ENCODE measurements around the gene NBPF26. TPM values are rescaled to one million over a fixed set of nuclear protein-coding genes. Genes with fewer than 3 reads are reported as not detected.
"Not testable (repeated sequence)": the region's sequence is repeated elsewhere in the genome, so short reads cannot be mapped to it uniquely, and the experiment has no call there.

The NBPF26 gene
- total RNA-seq (ENCODE audit: insufficient read depth, low replicate concordance) = 34.2 TPM

DNA sequence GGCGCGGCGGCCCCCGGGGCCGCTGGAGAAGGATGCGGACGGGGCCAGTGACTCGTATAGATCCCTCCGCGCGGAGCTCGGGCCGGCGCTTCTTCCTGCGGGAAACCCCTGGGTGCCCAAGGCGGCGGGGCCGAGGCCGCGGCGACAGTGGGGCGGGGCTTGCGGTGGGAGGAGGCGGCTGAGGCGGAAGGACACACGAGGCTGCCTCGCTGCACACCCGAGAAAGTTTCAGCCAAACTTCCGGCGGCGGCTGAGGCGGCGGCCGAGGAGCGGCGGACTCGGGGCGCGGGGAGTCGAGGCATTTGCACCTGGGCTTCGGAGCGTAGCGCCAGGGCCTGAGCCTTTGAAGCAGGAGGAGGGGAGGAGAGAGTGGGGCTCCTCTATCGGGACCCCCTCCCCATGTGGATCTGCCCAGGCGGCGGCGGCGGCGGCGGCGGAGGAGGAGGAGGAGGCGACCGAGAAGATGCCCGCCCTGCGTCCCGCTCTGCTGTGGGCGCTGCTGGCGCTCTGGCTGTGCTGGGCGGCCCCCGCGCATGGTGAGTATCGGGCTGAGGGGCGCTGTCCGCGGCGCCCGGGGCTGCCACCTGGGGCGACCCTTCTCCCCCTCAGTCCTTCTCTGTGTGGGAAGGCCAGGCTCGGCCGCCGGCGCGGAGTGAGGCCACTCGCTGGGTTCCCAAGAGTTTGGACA lies at the start of gene NBPF26:
Gene NBPF26, plus strand, starts transcription at position 231 of the 688 bp plus-strand sequence.
- peak; percentile 50 for DNase-seq (ENCODE audit: low spot score)

DNA sequence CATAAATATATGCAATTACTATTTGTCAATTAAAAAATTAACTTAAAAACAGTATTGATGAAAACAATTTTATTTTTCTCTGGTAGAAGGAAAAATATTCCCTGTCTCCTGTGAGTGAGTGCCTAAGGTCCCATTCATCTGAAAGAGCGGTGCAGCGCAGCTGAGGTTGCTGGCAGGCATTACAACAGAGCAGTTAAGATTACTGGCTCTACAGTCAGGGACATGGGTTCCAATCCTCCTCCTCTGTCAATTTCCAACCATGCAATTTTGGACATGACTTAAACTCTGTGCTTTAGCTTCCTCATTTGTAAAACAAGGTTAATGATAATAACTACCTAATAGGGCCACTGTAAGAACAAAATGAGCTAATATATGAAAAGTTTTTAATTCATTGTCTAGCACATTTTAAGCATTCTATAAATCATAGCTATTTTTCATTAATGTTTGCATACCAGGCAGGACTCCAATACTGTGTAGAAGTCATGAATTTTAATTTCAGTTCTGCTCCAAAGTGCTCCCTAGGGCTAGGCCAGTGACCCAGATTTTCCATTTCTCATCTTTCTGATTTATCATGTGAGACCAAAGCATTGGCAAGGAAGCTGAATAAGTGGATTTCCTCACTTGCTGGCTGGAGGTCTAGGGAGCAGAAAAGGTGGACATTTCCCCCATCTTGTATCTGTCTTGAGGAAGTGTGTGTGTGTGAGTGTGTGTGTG lies 43.5 kb upstream of the NBPF26 start:
- DNase-seq (ENCODE audit: low spot score) = not testable (repeated sequence)

DNA sequence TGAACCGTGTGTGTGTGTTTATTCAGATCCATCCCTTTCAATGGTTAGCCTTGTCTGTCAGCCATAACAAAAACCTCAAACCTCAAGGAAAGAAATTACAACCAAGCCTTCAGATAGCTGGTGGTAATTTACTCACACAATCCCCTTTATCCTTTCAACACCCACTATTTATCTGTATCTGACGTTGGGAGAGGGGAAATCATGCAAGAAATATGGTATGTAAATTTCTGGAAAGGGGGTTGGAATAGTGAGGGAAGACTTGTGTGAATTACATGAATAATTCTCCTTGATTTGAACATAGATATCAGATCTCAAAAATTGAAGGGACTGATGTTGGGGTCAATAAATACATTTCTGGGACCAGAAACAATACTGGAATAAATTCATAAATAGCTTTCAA lies 42.8 kb upstream of the NBPF26 start:
- not testable (repeated sequence) for DNase-seq (ENCODE audit: low spot score)

DNA sequence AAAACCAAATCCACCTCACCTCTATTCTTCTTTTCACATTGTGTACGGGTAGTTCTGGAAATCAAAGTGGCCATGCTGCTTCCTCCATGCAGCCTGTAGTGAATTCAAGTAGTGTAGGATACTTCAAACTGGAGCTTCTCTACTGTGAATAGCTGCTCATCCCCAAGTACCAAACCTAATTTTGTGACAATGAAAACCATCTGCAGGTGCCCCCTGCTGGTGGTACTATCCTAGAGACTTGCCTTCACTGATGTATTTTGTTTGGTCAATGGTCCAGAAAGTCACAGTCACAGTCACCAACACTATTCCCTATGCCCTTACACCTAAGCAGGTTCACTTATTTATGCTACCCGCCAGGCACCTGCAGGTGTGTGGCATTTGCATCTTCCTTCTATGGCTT lies 39.3 kb upstream of the NBPF26 start:
- not testable (repeated sequence) for DNase-seq (ENCODE audit: low spot score)

DNA sequence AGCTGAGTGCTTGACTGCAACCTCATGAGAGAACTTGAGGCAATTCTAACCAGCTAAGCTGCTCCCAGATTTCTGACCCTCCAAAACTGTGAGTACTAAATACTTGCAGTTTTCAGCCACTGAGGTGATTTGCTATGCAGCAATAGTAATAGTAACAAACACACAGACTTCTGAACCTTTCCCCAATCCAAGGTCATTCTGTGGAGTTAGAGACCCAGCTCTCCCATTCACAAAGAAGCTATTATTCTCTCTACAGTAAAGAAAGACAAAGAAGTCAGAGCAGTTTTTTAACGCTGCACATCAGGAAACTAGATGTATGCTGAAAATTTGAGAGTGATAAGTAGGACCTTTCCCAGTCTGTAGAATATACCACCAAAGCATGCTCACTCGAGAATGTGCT lies 38.1 kb upstream of the NBPF26 start:
- not testable (repeated sequence) for DNase-seq (ENCODE audit: low spot score)

DNA sequence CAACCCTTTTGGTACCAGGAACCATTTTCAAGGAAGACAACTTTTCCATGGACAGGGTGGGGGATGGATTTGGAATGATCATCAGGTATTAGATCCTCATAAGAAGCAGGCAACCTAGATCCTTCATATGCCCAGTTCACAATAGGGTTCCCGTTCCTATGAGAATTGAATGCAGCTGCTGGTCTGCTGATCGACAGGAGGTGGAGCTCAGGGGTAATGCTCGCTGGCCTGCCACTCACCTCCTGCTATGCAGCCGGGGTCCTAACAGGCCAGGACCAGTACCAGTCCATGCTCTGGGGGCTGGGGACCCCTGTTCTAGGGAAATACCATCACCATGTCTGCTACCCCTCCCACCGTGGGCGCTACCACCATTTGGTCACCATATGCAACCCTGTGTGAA lies 36.5 kb upstream of the NBPF26 start:
- DNase-seq (ENCODE audit: low spot score) = not testable (repeated sequence)

DNA sequence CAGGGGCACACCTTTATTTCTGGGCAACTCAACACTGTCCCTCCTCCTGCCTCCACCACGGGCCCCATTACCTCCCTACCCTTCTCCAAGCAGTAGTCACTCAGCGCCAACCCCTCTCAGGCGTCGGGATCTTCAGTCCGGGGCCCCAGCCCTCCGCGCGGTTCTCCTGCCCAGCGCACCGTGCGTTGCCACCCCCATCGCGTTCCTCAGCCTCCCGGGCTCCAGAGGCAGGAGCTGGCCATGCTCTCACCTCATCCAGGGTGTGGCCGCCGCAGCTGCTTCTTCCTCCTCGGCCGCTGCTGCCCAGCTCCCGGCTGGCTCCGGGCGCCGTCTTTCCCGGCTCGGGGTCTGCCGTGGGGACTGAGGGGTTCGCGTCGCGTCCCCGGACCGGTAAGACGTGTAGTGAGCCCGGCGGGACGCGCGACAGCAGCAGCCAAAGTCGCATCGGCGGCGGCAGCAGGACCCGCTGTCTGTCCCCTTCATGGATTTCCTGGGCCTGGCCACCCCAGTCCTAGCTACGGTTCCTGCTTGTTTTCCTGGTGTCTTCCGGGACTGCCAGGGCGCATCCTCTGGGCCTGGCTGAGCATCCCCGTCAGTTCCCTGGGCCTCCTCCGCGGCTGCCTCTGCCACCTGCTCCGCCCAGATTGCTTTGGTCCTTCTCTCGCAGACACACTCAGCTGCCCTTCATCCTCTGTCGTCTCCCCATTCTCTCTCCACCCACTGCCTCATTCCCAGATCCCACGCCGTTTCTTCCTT lies 22.8 kb upstream of the NBPF26 start:
- DNase-seq (ENCODE audit: low spot score) = not testable (repeated sequence)

DNA sequence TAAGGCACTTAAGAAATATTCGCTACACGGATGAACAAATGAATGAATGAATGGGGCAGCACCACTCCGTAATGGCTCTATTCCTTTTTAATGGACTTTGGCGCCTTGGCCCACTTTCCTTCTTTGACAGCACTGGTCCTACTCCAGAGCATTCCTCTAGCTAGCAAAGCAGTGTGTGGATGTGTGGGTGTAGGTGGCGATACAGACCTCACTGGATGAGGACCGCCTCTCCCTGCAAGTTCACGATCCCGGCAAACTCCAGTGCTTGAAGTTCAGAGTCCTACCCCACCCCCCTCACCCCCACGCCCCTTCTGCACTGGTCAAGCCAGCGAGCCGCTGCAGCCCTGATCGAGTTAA lies 409 bp upstream of the NBPF26 start:
- not testable (repeated sequence) for DNase-seq (ENCODE audit: low spot score)

DNA sequence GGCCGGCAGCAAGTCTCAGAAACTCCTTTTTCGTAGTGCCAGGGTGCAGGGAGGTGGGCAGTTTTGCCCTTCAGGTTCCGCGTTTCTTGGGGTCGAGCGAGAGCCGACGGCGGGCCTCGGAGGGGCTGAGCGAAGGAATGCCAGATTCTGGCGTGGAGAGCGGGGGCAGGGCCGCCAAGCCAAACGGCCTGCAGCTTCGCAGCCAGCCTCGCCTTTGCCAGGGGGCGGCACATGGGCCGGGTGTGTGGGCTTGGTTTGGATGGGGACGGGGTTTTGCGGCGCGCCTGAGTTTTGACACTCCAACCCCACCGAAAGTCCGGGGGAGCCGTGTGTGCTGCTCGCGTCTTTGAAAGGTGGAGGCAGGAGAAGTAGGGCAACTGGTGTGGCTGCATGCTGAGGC lies 762 bp downstream of the NBPF26 start:
- DNase-seq (ENCODE audit: low spot score) = not testable (repeated sequence)

DNA sequence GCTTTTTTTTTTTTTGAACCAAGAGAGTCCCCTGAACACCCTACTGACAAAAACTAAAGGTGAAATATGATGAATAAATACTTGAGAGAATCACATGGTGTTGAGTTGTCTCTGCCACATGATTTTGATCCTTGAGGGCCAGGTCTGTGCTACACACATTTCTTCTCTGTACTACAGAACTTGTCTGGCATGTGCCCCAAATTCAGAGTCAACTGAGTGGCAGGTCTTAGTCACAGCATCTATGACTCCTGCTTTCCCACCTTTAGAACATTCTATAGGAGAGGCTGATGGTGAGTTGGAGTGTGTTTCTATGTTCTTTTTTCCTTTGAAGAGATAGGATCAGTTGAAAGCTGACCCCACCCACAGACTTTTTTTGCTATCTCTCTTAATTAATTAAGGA lies 5.1 kb downstream of the NBPF26 start:
- DNase-seq (ENCODE audit: low spot score) = not testable (repeated sequence)

DNA sequence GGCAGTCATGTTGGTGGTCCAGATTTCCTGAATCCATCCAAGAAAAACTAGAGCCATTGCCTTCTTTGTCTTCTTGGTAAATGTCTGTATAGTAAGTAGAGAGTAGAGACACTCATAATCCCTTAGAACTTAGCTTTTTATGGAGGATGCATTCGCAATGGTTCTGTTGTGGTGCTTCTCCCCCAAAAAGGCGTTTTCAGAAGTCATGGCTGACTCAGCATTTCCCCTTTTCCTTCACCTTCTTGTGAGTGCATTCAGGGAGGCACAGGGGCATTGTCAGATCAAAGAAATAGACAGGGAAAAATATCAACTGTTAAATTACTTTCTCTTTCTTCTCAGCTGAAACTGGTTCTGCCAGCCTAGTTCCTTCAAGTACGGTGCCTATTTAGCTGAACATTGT lies 45.3 kb downstream of the NBPF26 start:
- DNase-seq (ENCODE audit: low spot score) = not testable (repeated sequence)

DNA sequence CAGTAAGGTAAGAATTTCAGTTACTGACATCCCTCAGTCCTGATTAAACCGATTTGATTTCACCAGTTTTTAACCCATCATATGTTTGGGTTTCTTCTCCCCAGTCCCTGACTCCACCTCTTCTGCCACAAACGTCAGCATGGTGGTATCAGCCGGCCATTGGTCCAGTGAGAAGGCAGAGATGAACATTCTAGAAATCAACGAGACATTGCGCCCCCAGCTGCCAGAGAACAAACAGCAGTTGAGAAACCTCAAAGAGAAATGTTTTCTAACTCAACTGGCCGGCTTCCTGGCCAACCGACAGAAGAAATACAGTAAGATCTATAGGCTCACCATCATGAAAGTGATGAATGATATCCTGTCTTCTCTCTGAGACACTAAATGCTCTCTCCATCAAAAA lies 81.7 kb downstream of the NBPF26 start:
- not testable (repeated sequence) for DNase-seq (ENCODE audit: low spot score)

DNA sequence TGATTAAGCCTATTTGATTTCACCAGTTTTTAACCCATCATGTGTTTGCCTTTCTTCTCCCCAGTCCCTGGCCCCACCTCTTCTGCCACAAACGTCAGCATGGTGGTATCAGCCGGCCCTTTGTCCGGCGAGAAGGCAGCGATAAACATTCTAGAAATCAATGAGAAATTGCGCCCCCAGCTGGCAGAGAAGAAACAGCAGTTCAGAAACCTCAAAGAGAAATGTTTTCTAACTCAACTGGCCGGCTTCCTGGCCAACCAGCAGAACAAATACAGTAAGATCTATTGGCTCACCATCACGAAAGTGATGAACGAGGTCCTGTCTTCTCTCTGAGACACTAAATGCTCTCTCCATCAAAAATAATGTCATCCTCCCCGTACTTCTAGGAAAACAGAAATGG lies 88.1 kb downstream of the NBPF26 start:
- DNase-seq (ENCODE audit: low spot score) = peak; percentile 14

DNA sequence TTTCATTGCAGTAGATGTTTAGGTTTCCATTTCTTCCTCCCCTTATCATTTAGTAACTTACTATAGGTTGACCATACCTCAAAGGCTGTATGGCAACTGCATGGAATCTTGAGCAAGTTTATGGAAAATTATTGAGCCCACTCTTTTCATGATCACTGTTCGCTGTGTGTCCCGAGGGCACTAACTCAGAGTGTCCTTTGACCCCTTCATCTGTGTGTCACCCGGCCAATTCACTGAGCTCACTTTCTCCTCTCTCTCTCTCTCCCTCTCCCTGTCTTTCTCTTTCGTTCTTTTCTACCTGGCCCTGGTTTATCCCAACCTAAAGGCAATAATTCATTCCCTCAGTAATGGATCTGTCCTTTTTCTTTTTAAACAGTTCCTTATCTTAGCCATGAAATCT lies 101.3 kb downstream of the NBPF26 start:
- DNase-seq (ENCODE audit: low spot score) = not testable (repeated sequence)

DNA sequence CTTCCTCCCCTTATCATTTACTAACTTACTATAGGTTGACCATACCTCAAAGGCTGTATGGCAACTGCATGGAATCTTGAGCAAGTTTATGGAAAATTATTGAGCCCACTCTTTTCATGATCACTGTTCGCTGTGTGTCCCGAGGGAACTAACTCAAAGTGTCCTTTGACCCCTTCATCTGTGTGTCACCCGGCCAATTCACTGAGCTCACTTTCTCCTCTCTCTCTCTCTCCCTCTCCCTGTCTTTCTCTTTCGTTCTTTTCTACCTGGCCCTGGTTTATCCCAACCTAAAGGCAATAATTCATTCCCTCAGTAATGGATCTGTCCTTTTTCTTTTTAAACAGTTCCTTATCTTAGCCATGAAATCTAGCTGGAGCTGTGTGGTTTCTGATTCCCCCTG lies 102.9 kb downstream of the NBPF26 start:
- not testable (repeated sequence) for DNase-seq (ENCODE audit: low spot score)

DNA sequence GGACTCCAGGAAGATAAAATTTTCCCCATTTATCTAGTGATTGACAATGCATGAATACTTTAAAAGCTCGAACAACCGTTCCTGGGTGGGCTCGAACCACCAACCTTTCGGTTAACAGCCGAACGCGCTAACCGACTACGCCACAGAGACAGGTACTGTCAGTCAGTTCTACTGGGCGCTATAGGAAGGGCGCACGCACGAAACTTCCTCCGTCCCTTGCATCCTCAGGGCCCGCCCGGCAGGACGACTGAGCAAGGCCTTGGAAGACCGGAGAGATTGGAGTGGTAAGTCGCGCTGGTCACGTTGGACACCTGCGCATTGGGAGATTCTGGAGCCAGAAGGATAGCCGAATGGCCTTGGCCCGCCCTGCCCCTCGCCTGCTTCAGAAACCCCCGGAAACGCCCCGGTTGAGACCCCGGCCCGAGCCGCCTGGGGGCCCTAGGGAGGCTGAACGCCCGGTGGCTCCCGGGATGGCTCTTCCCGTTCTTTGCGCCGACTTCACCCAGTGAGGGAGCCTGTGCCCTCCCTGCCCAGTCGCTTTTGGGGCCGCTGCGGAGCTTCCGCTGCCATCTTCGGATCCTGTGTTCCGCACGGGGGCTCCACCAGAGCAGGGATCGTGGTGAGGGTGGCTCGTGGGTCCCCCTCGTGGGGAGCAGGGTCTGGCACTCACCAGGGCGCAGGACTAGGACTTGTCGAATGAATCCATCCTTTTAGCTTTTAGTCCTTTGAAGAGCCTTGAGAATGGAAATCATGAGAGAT lies 120.6 kb downstream of the NBPF26 start:
- peak; percentile 49 for DNase-seq (ENCODE audit: low spot score)

DNA sequence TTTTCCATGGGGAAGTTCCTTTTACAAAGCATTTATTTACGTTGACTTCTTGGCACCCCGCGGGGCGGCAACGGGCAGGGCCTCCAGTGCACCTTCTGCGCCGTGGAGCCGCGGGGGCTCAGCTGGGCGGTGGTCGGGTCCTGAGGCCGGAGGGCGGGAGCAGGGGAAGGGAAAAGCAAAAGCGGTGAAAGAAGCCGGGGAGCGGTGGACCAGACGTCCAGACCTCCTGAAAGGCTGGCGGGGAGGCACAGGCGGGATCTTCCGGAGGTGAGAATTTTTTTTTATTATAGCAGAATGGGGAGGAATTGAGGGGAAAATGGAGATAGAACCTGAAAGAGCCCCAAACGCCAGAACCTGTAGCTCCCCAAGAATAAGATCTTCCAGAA lies 121.2 kb downstream of the NBPF26 start:
- not testable (repeated sequence) for DNase-seq (ENCODE audit: low spot score)

DNA sequence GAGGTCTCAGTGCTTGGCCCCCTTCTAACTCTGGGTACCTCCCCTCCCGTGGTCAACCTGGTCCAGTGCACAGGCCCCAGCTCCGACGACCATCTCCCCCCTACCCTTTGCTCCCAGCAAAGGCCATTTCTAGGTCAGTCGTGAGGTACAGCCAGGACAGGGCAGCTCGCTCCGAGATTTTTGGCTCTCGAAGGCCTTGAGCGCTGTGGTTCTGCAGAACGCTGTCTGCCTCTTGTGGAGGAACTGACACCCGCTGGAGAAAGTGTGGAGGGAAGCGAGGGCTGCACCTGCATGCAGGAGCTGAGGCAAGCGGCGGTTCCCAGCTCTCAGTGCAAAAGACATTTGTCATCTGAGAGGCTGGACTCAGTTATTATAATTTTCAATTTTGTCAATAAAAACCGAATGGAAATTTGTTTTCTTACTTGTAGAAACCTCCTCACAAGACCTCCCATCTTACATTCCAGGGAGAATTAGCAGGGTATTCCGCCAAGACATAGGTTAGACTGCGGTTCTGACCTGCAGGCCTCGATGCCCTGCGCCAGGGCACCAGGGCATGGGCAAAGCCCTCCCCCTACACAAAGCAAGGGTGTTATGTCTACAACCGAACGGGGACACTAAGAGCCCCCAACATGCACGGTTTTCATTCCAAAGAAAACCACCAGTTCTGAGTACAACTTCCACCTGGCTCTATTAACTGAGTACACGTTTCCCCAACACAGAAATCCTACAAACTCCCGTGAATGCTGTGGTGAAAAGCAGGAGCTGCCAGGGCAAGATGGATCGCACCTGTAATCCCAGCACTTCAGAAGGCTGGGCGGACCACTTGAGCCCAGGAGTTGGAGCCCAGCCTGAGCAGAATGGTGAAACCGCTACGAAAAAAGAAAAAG lies 125.9 kb downstream of the NBPF26 start:
- DNase-seq (ENCODE audit: low spot score) = not testable (repeated sequence)

DNA sequence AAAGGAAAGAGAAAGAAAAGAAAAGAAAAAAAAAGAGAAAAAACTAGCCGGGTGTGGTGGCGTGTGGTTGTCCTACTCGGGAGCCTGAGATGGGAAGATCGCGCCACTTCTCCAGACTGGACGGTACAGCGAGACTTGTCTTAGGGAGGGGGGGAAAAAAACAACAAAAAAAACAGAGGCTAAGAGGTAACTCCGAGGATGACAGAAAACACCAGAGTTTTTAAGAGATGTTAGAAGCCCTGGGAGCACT lies 126.5 kb downstream of the NBPF26 start:
- peak; percentile 58 for DNase-seq (ENCODE audit: low spot score)

DNA sequence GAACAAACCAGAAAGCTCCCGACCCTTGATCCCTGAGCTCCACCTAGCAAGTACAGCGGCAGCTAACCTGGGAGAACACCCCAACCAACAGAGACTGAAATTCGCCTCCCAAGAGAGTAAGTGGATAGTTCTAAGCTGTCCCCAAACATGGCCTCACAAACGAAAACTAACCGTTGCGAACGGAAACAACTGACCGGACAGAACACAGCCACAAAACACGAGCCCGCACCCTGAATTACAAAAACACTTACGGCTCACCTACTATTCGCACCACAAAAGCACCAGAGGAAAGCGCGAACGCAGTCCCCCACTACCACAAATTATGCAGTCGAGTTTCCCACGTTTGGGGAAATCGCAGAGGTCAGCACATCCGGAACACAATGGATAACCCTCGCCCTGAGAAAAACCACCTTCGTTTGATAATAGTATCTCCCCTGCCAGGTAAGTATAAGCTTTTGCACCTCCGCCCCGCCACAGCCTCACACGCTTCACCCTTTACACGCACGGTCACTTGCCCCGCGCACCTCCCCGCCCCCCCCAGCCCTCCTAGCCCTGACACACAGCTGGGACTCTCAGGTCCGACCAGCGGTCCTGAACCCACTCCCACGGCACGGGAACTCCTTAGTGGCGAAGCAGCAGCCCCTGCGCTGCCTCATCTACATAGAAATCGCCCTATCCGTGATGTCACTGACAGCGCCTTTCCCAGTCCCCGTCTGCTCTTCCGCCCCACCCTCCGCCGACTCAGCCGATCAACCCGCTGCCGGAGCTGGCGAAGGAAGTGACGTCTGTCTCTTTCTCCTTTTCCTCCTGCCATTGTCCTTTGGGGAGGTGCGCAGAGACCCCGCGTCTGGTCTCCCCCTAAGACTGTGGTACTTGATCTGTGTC lies 127.0 kb downstream of the NBPF26 start:
- DNase-seq (ENCODE audit: low spot score) = peak; percentile 97
